AG10803 (cell line): Measurements from ENCODE around the gene VPS39.
"Not testable (repeated sequence)": the region's sequence is repeated elsewhere in the genome, so short reads cannot be mapped to it uniquely, and the experiment has no call there.

ENCODE experiments used
- DNase-seq: peaks from one replicate; pipeline ENCODE4 v3.0.0; 2010; ENCODE audit warnings: low read depth
- H3K4me3 ChIP-seq: 2 replicates; pipeline ENCODE4 v1.5.1; 2011; ENCODE audit warnings: mild to moderate bottlenecking, low read length, control low read depth
- TF ChIP-seq, protein P1 (sequence below): conservative IDR thresholded peaks from 2 replicates; pipeline ENCODE4 v1.5.1; 2011; ENCODE audit warnings: mild to moderate bottlenecking, low read length, control low read depth, inconsistent platforms

The VPS39 gene

DNA sequence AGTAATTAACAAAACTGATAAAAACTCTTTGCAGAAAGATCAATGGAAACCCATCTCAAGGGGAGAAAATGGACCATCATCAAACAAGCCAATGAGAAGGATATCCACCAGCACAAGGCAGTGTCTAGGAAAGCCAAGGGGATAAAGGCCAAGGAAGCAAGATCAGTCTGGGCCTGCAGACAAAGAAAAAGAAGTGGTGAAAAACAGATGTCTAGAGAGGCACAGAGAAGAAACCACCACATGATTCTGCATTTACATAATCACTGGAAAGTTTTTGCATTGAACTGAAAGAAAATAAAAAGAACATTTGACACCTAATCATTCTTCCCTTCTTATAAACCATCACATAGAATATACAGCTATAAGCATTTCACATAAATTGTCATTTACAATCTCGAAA lies 23.0 kb upstream of the VPS39 start:
- DNase-seq = no peak
- H3K4me3 ChIP-seq = no peak overlapping the region
- TF ChIP-seq, protein P1, sequence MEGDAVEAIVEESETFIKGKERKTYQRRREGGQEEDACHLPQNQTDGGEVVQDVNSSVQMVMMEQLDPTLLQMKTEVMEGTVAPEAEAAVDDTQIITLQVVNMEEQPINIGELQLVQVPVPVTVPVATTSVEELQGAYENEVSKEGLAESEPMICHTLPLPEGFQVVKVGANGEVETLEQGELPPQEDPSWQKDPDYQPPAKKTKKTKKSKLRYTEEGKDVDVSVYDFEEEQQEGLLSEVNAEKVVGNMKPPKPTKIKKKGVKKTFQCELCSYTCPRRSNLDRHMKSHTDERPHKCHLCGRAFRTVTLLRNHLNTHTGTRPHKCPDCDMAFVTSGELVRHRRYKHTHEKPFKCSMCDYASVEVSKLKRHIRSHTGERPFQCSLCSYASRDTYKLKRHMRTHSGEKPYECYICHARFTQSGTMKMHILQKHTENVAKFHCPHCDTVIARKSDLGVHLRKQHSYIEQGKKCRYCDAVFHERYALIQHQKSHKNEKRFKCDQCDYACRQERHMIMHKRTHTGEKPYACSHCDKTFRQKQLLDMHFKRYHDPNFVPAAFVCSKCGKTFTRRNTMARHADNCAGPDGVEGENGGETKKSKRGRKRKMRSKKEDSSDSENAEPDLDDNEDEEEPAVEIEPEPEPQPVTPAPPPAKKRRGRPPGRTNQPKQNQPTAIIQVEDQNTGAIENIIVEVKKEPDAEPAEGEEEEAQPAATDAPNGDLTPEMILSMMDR = no peak

DNA sequence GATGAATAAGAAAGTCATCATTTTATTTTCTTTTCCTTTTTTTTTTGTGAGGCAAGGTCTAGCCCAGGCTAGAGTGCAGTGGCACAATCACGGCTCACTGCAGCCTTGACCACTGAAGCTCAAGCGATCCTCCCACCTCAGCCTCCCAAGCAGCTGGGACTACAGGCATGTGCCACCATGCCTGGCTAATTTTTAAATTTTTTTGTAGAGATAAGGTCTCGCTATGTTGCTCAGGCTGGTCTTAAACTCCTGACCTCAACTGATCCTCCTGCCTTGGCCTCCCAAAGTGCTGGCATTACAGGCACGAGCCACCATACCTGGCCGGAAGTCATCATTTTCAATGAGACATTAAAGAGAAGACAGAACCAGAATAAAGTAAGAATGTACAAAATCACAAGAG lies 20.9 kb upstream of the VPS39 start:
- DNase-seq, H3K4me3 ChIP-seq: not testable (repeated sequence)

DNA sequence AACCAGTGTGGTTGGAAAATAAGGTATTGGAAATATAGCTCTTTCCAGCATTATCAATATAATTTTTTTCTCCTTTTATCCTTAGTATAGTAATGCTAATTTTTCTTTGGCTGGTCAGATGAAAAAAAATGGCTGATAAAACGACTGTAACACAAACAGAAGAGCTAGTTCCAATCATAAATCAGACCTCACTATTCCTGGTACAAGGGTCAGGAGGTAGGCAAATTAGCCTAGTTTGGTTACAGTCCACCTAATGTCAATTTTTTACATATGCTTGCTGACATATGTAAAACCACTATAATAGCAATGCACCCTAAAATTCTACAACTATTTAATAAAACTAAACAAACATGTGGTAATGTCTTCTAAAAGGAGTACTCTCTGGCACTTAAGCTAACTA lies 19.9 kb upstream of the VPS39 start:
- no peak for DNase-seq
- H3K4me3 ChIP-seq = no peak overlapping the region
- TF ChIP-seq, protein P1 = no peak

- TF ChIP-seq, protein P1 = no peak
- no peak overlapping the region for H3K4me3 ChIP-seq
- no peak for DNase-seq
Observed at GRCh38 chr15:42226648-42227047, 18.5 kb upstream of the VPS39 start.

DNA sequence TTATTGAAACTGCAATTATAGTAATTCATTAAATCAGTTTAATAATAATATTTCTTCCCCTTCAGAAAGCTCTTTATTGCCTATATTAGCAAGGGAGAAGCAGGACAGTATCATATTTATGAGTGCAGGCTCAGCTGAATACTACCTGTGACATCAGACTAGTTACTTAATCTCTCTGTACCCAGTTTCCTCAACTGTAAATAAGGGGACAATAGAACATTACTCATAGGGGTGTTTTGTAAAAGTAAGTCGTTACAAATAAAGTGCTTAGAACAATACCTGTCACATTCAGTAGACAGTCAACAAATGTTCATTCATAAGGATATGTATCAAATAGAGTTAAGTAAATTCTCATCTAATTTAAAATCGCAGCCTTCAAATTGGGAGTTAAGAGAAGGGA lies 12.1 kb upstream of the VPS39 start:
- no peak for DNase-seq
- TF ChIP-seq, protein P1 = no peak
- H3K4me3 ChIP-seq = no peak overlapping the region

GRCh38 chr15:42218953-42219592 lies 11.0 kb upstream of the VPS39 start:
- H3K4me3 ChIP-seq = no peak overlapping the region
- DNase-seq = no peak

DNA sequence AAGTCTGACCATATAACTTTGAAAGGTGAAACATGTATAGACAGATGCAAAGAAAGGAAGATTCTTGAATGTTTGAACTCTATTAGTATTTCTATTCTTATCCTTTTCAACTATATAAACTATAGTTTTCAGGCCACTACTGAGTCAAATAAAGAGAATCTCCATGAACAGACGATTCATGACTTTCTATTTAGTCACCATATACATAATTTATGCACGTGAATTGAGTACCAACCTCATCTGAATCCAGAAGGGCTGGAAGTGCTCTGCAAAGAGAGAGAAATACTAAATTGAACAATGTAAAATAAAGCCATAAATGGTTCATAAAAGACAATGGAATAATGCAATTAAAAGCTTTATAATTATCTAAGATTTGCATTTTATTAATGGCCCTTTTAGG lies 9.5 kb upstream of the VPS39 start:
- TF ChIP-seq, protein P1 = no peak
- no peak for DNase-seq
- H3K4me3 ChIP-seq = no peak overlapping the region

More at GRCh38 chr15:42218953-42219592, 11.0 kb upstream of the VPS39 start:
- TF ChIP-seq, protein P1 = no peak
